GM23338 (cell line): ENCODE results near the gene TCEA2. TPM values are rescaled to one million over a fixed set of nuclear protein-coding genes. Genes with fewer than 3 reads are reported as not detected.

Experiments
- ATAC-seq: fragments of 200-7000 bp; cut with Tn5 transposase; 3 replicates; pipeline ENCODE4 v1.9.1; 2020
- DNase-seq: peaks from one replicate; pipeline ENCODE4 v3.0.0-alpha.2; 2015; ENCODE audit warnings: low spot score
- H2AFZ ChIP-seq: fragments of 200-600 bp; sonication (generic); 2 replicates; pipeline ENCODE4 v1.8.0; 2016; ENCODE audit warnings: antibody characterized with exemption, mild to moderate bottlenecking, moderate library complexity
- H3F3A ChIP-seq: fragments of 200-600 bp; sonication (generic); replicated peaks from 2 replicates; pipeline ENCODE4 v1.8.0; 2017; ENCODE audit warnings: antibody characterized with exemption, mixed run types, low read depth
- H3K27ac ChIP-seq: fragments of 200-600 bp; sonication (generic); 2 replicates; pipeline ENCODE4 v1.6.1; 2016; ENCODE audit warnings: low read depth
- H3K27me3 ChIP-seq: fragments of 200-600 bp; sonication (generic); 2 replicates; pipeline ENCODE4 v1.8.0; 2016; ENCODE audit warnings: mild to moderate bottlenecking, mixed run types, moderate library complexity; ENCODE audit not compliant: insufficient read depth
- H3K36me3 ChIP-seq: fragments of 200-600 bp; sonication (generic); 2 replicates; pipeline ENCODE4 v1.8.0; 2016; ENCODE audit warnings: mild to moderate bottlenecking; ENCODE audit not compliant: insufficient read depth
- H3K4me1 ChIP-seq: fragments of 200-600 bp; sonication (generic); 2 replicates; pipeline ENCODE4 v1.8.0; 2016; ENCODE audit warnings: mild to moderate bottlenecking, moderate library complexity; ENCODE audit not compliant: insufficient read depth
- H3K4me2 ChIP-seq: fragments of 200-600 bp; sonication (generic); 2 replicates; pipeline ENCODE4 v1.7.1; 2017; ENCODE audit warnings: mixed run types
- H3K4me3 ChIP-seq: fragments of 200-600 bp; sonication (generic); 2 replicates; pipeline ENCODE4 v1.6.1; 2016; ENCODE audit warnings: mixed run types
- H3K79me2 ChIP-seq: fragments of 200-600 bp; sonication (generic); replicated peaks from 2 replicates; pipeline ENCODE4 v1.8.0; 2017; ENCODE audit warnings: mild to moderate bottlenecking; ENCODE audit not compliant: insufficient read depth
- H3K9me2 ChIP-seq: fragments of 200-600 bp; sonication (generic); 2 replicates; pipeline ENCODE4 v1.8.0; 2017; ENCODE audit not compliant: insufficient read depth
- H4K20me1 ChIP-seq: fragments of 200-600 bp; sonication (generic); replicated peaks from 2 replicates; pipeline ENCODE4 v1.8.0; 2017; ENCODE audit warnings: mild to moderate bottlenecking; ENCODE audit not compliant: insufficient read depth
- H3K27ac Mint-ChIP-seq: 2 replicates; pipeline ENCODE4 v1.8.0; 2020; ENCODE audit warnings: inconsistent platforms, mild to moderate bottlenecking, moderate library complexity, mixed read lengths
- H3K27me3 Mint-ChIP-seq: 3 replicates; pipeline ENCODE4 v1.8.0; 2022; ENCODE audit warnings: low read depth, mild to moderate bottlenecking, moderate library complexity, mixed read lengths, inconsistent platforms; ENCODE audit not compliant: insufficient read depth, poor library complexity
- H3K36me3 Mint-ChIP-seq: 3 replicates; pipeline ENCODE4 v1.8.0; 2021; ENCODE audit warnings: low read depth, mild to moderate bottlenecking, inconsistent platforms, moderate library complexity, mixed read lengths
- H3K4me1 Mint-ChIP-seq: 3 replicates; pipeline ENCODE4 v1.8.0; 2020; ENCODE audit warnings: mild to moderate bottlenecking, inconsistent platforms, mixed read lengths
- H3K4me3 Mint-ChIP-seq: 3 replicates; pipeline ENCODE4 v1.8.0; 2021; ENCODE audit warnings: moderate library complexity, mild to moderate bottlenecking, inconsistent platforms, mixed read lengths
- H3K9me3 Mint-ChIP-seq: 3 replicates; pipeline ENCODE4 v1.8.0; 2020; ENCODE audit warnings: moderate library complexity, mild to moderate bottlenecking, inconsistent platforms, mixed read lengths
- CREB1 ChIP-seq: fragments of 250-450 bp; sonication (Bioruptor Pico); IDR thresholded peaks from 2 replicates; pipeline ENCODE4 v1.5.0; 2020; ENCODE audit warnings: low read depth, mild to moderate bottlenecking, moderate library complexity
- CTCF ChIP-seq, 2 experiments: fragments of 200-600 bp in 1 of 2; sonication (generic) in 1 of 2; conservative IDR thresholded peaks; 2 replicates each; pipeline versions ENCODE4 v1.5.1 to v1.6.1; 2016 to 2017; ENCODE audit warnings: antibody characterized with exemption in 2 of 2, low read depth in 2 of 2, mild to moderate bottlenecking in 2 of 2, moderate library complexity in 1 of 2
- ETS1 ChIP-seq: IDR thresholded peaks from 2 replicates; pipeline ENCODE4 v1.6.1; 2016; ENCODE audit warnings: antibody characterized with exemption
- EZH2 ChIP-seq: fragments of 200-600 bp; sonication (generic); IDR thresholded peaks from one replicate; pipeline ENCODE4 v1.8.0; 2017; ENCODE audit warnings: antibody characterized with exemption, mild to moderate bottlenecking, low read depth; ENCODE audit not compliant: unreplicated experiment
- EZH2phosphoT487 ChIP-seq: fragments of 200-600 bp; sonication (generic); IDR thresholded peaks from one replicate; pipeline ENCODE4 v1.8.1; 2018; ENCODE audit warnings: antibody characterized with exemption; ENCODE audit not compliant: unreplicated experiment
- JUNB ChIP-seq: IDR thresholded peaks from one replicate; pipeline ENCODE4 v1.6.1; 2016; ENCODE audit warnings: antibody characterized with exemption; ENCODE audit not compliant: unreplicated experiment
- NANOG ChIP-seq: IDR thresholded peaks from 2 replicates; pipeline ENCODE4 v1.6.1; 2016; ENCODE audit warnings: antibody characterized with exemption, borderline replicate concordance
- POLR2AphosphoS5 ChIP-seq: IDR thresholded peaks from 2 replicates; pipeline ENCODE4 v1.6.1; 2016; ENCODE audit warnings: antibody characterized with exemption, low read depth
- REST ChIP-seq: IDR thresholded peaks from one replicate; pipeline ENCODE4 v1.6.1; 2018; ENCODE audit warnings: antibody characterized with exemption; ENCODE audit not compliant: unreplicated experiment
- ZNF114 ChIP-seq: fragments of 250-450 bp; sonication (Bioruptor Pico); IDR thresholded peaks from 2 replicates; pipeline ENCODE4 v1.5.0; 2020; ENCODE audit warnings: mild to moderate bottlenecking, moderate library complexity
- ZNF331 ChIP-seq: fragments of 250-450 bp; sonication (Bioruptor Pico); IDR thresholded peaks from 2 replicates; pipeline ENCODE4 v1.5.0; 2020; ENCODE audit warnings: low read depth, mild to moderate bottlenecking, moderate library complexity
- polyA plus RNA-seq: library from polyadenylated mRNA; unstranded; fragments of >200 nt; fragmentation: Nextera tagmentation; extraction: Ambion mirVana; gene quantifications from 2 replicates; pipeline ENCODE4 v1.2.1, GENCODE V29; 2016
- total RNA-seq: library from RNA; depleted of rRNA; stranded (reverse); fragments of >200 nt; shearing (Covaris generic); gene quantifications from 2 replicates; pipeline ENCODE4 v1.2.3, GENCODE V29; 2014

Gene TCEA2
- total and polyA plus RNA-seq, 2 experiments from 2014 or later = 21.0 to 54.4 TPM

- Histone ChIP-seq H3K9me2 (no peaks in the 10 kb centered on the region), H3F3A (peaks cover 7% of the 10 kb centered on the region), H3K27ac (no peak overlapping the region), H3K4me2 (no peak overlapping the region), H3K36me3 (no peaks in the 10 kb centered on the region), H2AFZ (no peak overlapping the region), H3K4me1 (no peaks in the 10 kb centered on the region), H3K4me3 (no peak overlapping the region), H4K20me1 (no peaks in the 10 kb centered on the region), H3K79me2 (no peaks in the 10 kb centered on the region), H3K27me3 (peaks cover 17% of the 10 kb centered on the region)
- no peak overlapping the region for H3K4me3 Mint-ChIP-seq
- ATAC-seq (no peak), DNase-seq (peak; percentile 1)
- peaks cover 24% of the 10 kb centered on the region for H3K27me3 Mint-ChIP-seq
- peaks cover 5% of the 10 kb centered on the region; the same call in 2 of the 3 replicates for H3K9me3 Mint-ChIP-seq
- TF ChIP-seq EZH2phosphoT487 = no peak
- TF ChIP-seq POLR2AphosphoS5 = no peak
- no peak for TF ChIP-seq CTCF (conservative IDR thresholded peaks at IDR 0.05; ENCODE audit: low read depth in 2 of 2)
- no peak for TF ChIP-seq ETS1
- TF ChIP-seq REST = no peak
- peaks cover 9% of the 10 kb centered on the region for H3K4me1 Mint-ChIP-seq
- H3K36me3 Mint-ChIP-seq = no peaks in the 10 kb centered on the region; the same call in 2 of the 3 replicates
- no peak overlapping the region for H3K27ac Mint-ChIP-seq
Observed at GRCh38 chr20:64104667-64105451, 41.9 kb downstream of the TCEA2 start.

- H3K4me1 Mint-ChIP-seq = peaks cover 9% of the 10 kb centered on the region
- H3K4me2 ChIP-seq = no peak overlapping the region
- no peak overlapping the region for H3K27ac Mint-ChIP-seq
- H2AFZ ChIP-seq = no peak overlapping the region
- H3K4me1 ChIP-seq = no peaks in the 10 kb centered on the region
- ATAC-seq (no peak), DNase-seq (peak; percentile 1)
- peaks cover 7% of the 10 kb centered on the region for H3F3A ChIP-seq
- H4K20me1 ChIP-seq = no peaks in the 10 kb centered on the region
- no peak overlapping the region for H3K4me3 ChIP-seq
- H3K27me3 Mint-ChIP-seq = peaks cover 22% of the 10 kb centered on the region
- H3K36me3 Mint-ChIP-seq = no peaks in the 10 kb centered on the region; the same call in 2 of the 3 replicates
- no peaks in the 10 kb centered on the region for H3K36me3 ChIP-seq
- no peaks in the 10 kb centered on the region for H3K79me2 ChIP-seq
- H3K4me3 Mint-ChIP-seq = no peak overlapping the region
- H3K9me3 Mint-ChIP-seq = peaks cover 5% of the 10 kb centered on the region; the same call in 2 of the 3 replicates
- no peak overlapping the region for H3K27ac ChIP-seq
- no peaks in the 10 kb centered on the region for H3K9me2 ChIP-seq
- H3K27me3 ChIP-seq = peaks cover 16% of the 10 kb centered on the region
- TF ChIP-seq ETS1 (no peak), EZH2phosphoT487 (no peak), EZH2 (no peak), ZNF114 (CRISPR knock-in tag) (no peak), REST (no peak), JUNB (no peak), ZNF331 (CRISPR knock-in tag) (no peak), NANOG (no peak), POLR2AphosphoS5 (no peak), CREB1 (CRISPR knock-in tag) (no peak)
Observed at GRCh38 chr20:64105846-64106434, 42.9 kb downstream of the TCEA2 start.
